PC-9 (cell line): ENCODE data around the gene FAM174B. TPM values are rescaled to one million over a fixed set of nuclear protein-coding genes. Genes with fewer than 3 reads are reported as not detected.

Experiments
- BruUV-seq: library from RNA; stranded (reverse); fragments of 400-500 nt; replicated peaks from 2 replicates; lab custom pipeline; 2021; lab: Mats Ljungman, UMichigan
- CTCF ChIA-PET: fragments of 300-600 bp; sonication (Branson Sonifier 250); formaldehyde crosslinking; loops from one replicate; lab custom pipeline; 2022; ENCODE audit warnings: antibody characterized with exemption; lab: Charles Lee
- POLR2A ChIA-PET: fragments of 300-600 bp; sonication (Branson Sonifier 250); formaldehyde crosslinking; loops from one replicate; lab custom pipeline; 2022; ENCODE audit warnings: antibody characterized with exemption; ENCODE audit not compliant: unreplicated experiment; lab: Charles Lee
- DNase-seq, 2 experiments: peaks; one replicate each; pipeline versions ENCODE4 v3.0.0 to v3.0.0-alpha.2; 2015 to 2022; ENCODE audit warnings: mixed read lengths in 1 of 2
- H2AFZ ChIP-seq: fragments of 200-600 bp; sonication (generic); 2 replicates; pipeline ENCODE4 v1.8.1; 2017; ENCODE audit warnings: antibody characterized with exemption
- H3F3A ChIP-seq: fragments of 200-600 bp; sonication (generic); 2 replicates; pipeline ENCODE4 v1.8.1; 2017; ENCODE audit warnings: antibody characterized with exemption, mild to moderate bottlenecking, low read depth; ENCODE audit not compliant: insufficient read depth
- H3K27ac ChIP-seq: fragments of 200-600 bp; sonication (generic); 2 replicates; pipeline ENCODE4 v1.6.1; 2016; ENCODE audit warnings: mixed run types
- H3K27me3 ChIP-seq: fragments of 200-600 bp; sonication (generic); 2 replicates; pipeline ENCODE4 v1.6.1; 2016; ENCODE audit warnings: low read depth, mixed run types; ENCODE audit not compliant: insufficient read depth
- H3K36me3 ChIP-seq: fragments of 200-600 bp; sonication (generic); 2 replicates; pipeline ENCODE4 v1.6.1; 2016; ENCODE audit warnings: low read depth, mixed run types
- H3K4me1 ChIP-seq: fragments of 200-600 bp; sonication (generic); replicated peaks from 2 replicates; pipeline ENCODE4 v1.6.1; 2016; ENCODE audit warnings: mixed run types; ENCODE audit not compliant: insufficient read depth
- H3K4me2 ChIP-seq: fragments of 200-600 bp; sonication (generic); 2 replicates; pipeline ENCODE4 v1.6.1; 2017; ENCODE audit warnings: mixed run types
- H3K4me3 ChIP-seq: fragments of 200-600 bp; sonication (generic); 2 replicates; pipeline ENCODE4 v1.6.1; 2016; ENCODE audit warnings: mixed run types
- H3K79me2 ChIP-seq: fragments of 200-600 bp; sonication (generic); 2 replicates; pipeline ENCODE4 v1.6.1; 2017; ENCODE audit warnings: low read depth, mixed run types
- H3K9me2 ChIP-seq: fragments of 200-600 bp; sonication (generic); 2 replicates; pipeline ENCODE4 v1.8.1; 2017; ENCODE audit warnings: mild to moderate bottlenecking; ENCODE audit not compliant: insufficient read depth
- H3K9me3 ChIP-seq: fragments of 200-600 bp; sonication (generic); 2 replicates; pipeline ENCODE4 v1.8.1; 2016; ENCODE audit warnings: low read depth; ENCODE audit not compliant: insufficient read depth
- H4K20me1 ChIP-seq: fragments of 200-600 bp; sonication (generic); 2 replicates; pipeline ENCODE4 v1.8.1; 2017; ENCODE audit not compliant: insufficient read depth
- CTCF ChIP-seq: fragments of 200-600 bp; sonication (generic); conservative IDR thresholded peaks from 2 replicates; pipeline ENCODE4 v1.6.1; 2017; ENCODE audit warnings: mixed run types, antibody characterized with exemption, mild to moderate bottlenecking, moderate library complexity
- EZH2 ChIP-seq: fragments of 200-600 bp; sonication (generic); IDR thresholded peaks from 2 replicates; pipeline ENCODE4 v1.8.0; 2017; ENCODE audit warnings: antibody characterized with exemption, low read depth
- intact Hi-C: fragments of 100-400 bp; cut with micrococcal nuclease; formaldehyde crosslinking; loops from one replicate; pipeline ENCODE4 v1.10.0; 2022; ENCODE audit not compliant: unreplicated experiment
- total RNA-seq: library from RNA; stranded (reverse); gene quantifications from 2 replicates; pipeline ENCODE4 v1.2.3, GENCODE V29; 2021

FAM174B gene
- total RNA-seq, 1 experiment from 2014 or later: 90.3 TPM

GRCh38 chr15:92631721-92632120, 23.9 kb downstream of the FAM174B start:
- Histone ChIP-seq H3K9me3 (no peaks in the 10 kb centered on the region), H4K20me1 (no peaks in the 10 kb centered on the region), H3K36me3 (peaks cover 34% of the 10 kb centered on the region), H3F3A (peaks cover 32% of the 10 kb centered on the region; the same call in 1 of the 2 replicates), H3K4me3 (no peak overlapping the region), H3K27me3 (no peaks in the 10 kb centered on the region), H3K4me2 (no peak overlapping the region), H3K4me1 (peaks cover 11% of the 10 kb centered on the region), H3K79me2 (peaks cover 86% of the 10 kb centered on the region), H2AFZ (no peak overlapping the region), H3K27ac (no peak overlapping the region), H3K9me2 (no peaks in the 10 kb centered on the region)
- TF ChIP-seq CTCF: peak; percentile 26; the same call in 1 of the 2 replicates
- TF ChIP-seq EZH2: no peak
- CTCF ChIA-PET: no interaction called here
- no peak for DNase-seq
- intact Hi-C loops: no loop called here
- POLR2A ChIA-PET: no interaction called here
- BruUV-seq: no TSS peak

GRCh38 chr15:92629975-92630626, 25.5 kb downstream of the FAM174B start:
- Histone ChIP-seq H3K79me2 (peaks cover 77% of the 10 kb centered on the region), H3F3A (peaks cover 29% of the 10 kb centered on the region; the same call in 1 of the 2 replicates), H3K4me3 (no peak overlapping the region), H3K4me1 (peaks cover 7% of the 10 kb centered on the region), H3K36me3 (peaks cover 34% of the 10 kb centered on the region), H4K20me1 (no peaks in the 10 kb centered on the region), H3K27me3 (no peaks in the 10 kb centered on the region), H2AFZ (no peak overlapping the region), H3K9me3 (no peaks in the 10 kb centered on the region), H3K4me2 (no peak overlapping the region), H3K27ac (no peak overlapping the region), H3K9me2 (no peaks in the 10 kb centered on the region)
- intact Hi-C loops: no loop called here
- ChIA-PET POLR2A (no interaction called here), CTCF (no interaction called here)
- no TSS peak for BruUV-seq
- DNase-seq: no peak
- no peak for TF ChIP-seq CTCF
- TF ChIP-seq EZH2: no peak

GRCh38 chr15:92629276-92629974, 26.1 kb downstream of the FAM174B start:
- Histone ChIP-seq H2AFZ (no peak overlapping the region), H3K79me2 (peaks cover 76% of the 10 kb centered on the region), H3K4me2 (no peak overlapping the region), H3K36me3 (peaks cover 34% of the 10 kb centered on the region), H3K9me3 (no peaks in the 10 kb centered on the region), H4K20me1 (no peaks in the 10 kb centered on the region), H3K9me2 (no peaks in the 10 kb centered on the region), H3K4me3 (no peak overlapping the region), H3K4me1 (peaks cover 10% of the 10 kb centered on the region), H3F3A (peaks cover 25% of the 10 kb centered on the region; the same call in 1 of the 2 replicates), H3K27me3 (no peaks in the 10 kb centered on the region), H3K27ac (no peak overlapping the region)
- BruUV-seq: no TSS peak
- ChIA-PET CTCF (no interaction called here), POLR2A (no interaction called here)
- intact Hi-C loops: no loop called here
- DNase-seq: no peak
- TF ChIP-seq CTCF (no peak), EZH2 (no peak)
